Tibial nerve (tissue), 4 donors: Measurements from ENCODE around the gene THOC5.

ENCODE experiments used
- EP300 ChIP-seq, 2 donors: sonication (generic); formaldehyde crosslinking; IDR thresholded peaks; one replicate each; pipeline ENCODE4 v1.6.1; 2017; ENCODE audit warnings: antibody characterized with exemption in 2 of 2, mild to moderate bottlenecking in 1 of 2
- POLR2A ChIP-seq, 2 donors: fragments of 450-650 bp; IDR thresholded peaks; one replicate each; pipeline ENCODE4 v1.6.1; 2017; ENCODE audit warnings: antibody characterized with exemption in 2 of 2, mild to moderate bottlenecking in 2 of 2, moderate library complexity in 2 of 2
- TF ChIP-seq, protein P1 (sequence below), 5 experiments: fragments of 200-600 bp in 3 of 5; fragments of 450-650 bp in 2 of 5; sonication (generic) in 3 of 5; IDR thresholded peaks; one replicate each; pipeline ENCODE4 v1.5.1; 2016 to 2019; ENCODE audit warnings: antibody characterized with exemption in 5 of 5, mild to moderate bottlenecking in 3 of 5, moderate library complexity in 2 of 5

DNA sequence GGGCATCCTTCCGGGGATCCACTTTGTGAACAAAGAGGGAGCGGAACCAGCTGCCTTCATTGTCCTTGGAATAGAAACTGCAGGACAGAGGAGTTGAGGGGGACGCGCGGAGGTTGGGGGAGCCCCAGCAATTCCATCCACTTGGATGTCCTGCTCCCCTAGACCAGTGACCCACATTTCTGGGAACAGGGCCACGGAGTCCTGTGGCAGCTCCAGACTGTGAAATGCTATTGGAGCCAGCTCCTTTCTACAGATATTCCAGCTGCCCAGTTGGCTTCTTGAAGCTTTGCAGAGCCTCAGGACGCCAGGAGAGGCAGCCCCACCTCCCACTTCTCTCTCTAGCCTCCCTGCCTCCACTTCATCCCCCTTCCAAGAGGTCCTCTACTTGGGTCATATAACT is 16.9 kb upstream of the THOC5 start:
- TF ChIP-seq POLR2A (IDR thresholded peaks at IDR 0.05) (no peak), EP300 (IDR thresholded peaks at IDR 0.05) (no peak)
- TF ChIP-seq, protein P1, sequence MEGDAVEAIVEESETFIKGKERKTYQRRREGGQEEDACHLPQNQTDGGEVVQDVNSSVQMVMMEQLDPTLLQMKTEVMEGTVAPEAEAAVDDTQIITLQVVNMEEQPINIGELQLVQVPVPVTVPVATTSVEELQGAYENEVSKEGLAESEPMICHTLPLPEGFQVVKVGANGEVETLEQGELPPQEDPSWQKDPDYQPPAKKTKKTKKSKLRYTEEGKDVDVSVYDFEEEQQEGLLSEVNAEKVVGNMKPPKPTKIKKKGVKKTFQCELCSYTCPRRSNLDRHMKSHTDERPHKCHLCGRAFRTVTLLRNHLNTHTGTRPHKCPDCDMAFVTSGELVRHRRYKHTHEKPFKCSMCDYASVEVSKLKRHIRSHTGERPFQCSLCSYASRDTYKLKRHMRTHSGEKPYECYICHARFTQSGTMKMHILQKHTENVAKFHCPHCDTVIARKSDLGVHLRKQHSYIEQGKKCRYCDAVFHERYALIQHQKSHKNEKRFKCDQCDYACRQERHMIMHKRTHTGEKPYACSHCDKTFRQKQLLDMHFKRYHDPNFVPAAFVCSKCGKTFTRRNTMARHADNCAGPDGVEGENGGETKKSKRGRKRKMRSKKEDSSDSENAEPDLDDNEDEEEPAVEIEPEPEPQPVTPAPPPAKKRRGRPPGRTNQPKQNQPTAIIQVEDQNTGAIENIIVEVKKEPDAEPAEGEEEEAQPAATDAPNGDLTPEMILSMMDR (IDR thresholded peaks at IDR 0.05) = no peak
